Glutamatergic neuron (in vitro differentiated cells): ENCODE measurements around the gene FOXJ2. TPM values are rescaled to one million over a fixed set of nuclear protein-coding genes. Genes with fewer than 3 reads are reported as not detected.

Source experiments
- DNase-seq: peaks from one replicate; pipeline ENCODE4 v3.0.0; 2022
- H3K27ac Mint-ChIP-seq: one replicate; pipeline ENCODE4 v1.8.0; 2020; ENCODE audit warnings: mild to moderate bottlenecking, mixed read lengths, inconsistent platforms; ENCODE audit not compliant: unreplicated experiment
- H3K27me3 Mint-ChIP-seq: one replicate; pipeline ENCODE4 v1.8.0; 2020; ENCODE audit warnings: mild to moderate bottlenecking, moderate library complexity, mixed read lengths, inconsistent platforms; ENCODE audit not compliant: unreplicated experiment
- H3K36me3 Mint-ChIP-seq: one replicate; pipeline ENCODE4 v1.8.0; 2020; ENCODE audit warnings: mild to moderate bottlenecking, mixed read lengths, inconsistent platforms; ENCODE audit not compliant: unreplicated experiment
- H3K4me1 Mint-ChIP-seq: one replicate; pipeline ENCODE4 v1.8.0; 2020; ENCODE audit warnings: mild to moderate bottlenecking, low read depth, mixed read lengths, inconsistent platforms; ENCODE audit not compliant: unreplicated experiment
- H3K4me3 Mint-ChIP-seq: one replicate; pipeline ENCODE4 v1.8.0; 2020; ENCODE audit warnings: mild to moderate bottlenecking, mixed read lengths, inconsistent platforms; ENCODE audit not compliant: unreplicated experiment
- H3K9me3 Mint-ChIP-seq: one replicate; pipeline ENCODE4 v1.8.0; 2020; ENCODE audit warnings: mild to moderate bottlenecking, moderate library complexity, mixed read lengths, inconsistent platforms; ENCODE audit not compliant: unreplicated experiment
- total RNA-seq: library from RNA; stranded (reverse); fragmentation: NEBNext Ultra II Directional; extraction: Animal tissue kit (Norgen Biotek cat#: 25700); gene quantifications from one replicate; pipeline ENCODE4 v1.2.1, GENCODE V29; 2021; ENCODE audit not compliant: unreplicated experiment
- TF ChIP-seq, protein P1 (sequence below): fragments of 200-600 bp; sonication (generic); IDR thresholded peaks from one replicate; pipeline ENCODE4 v1.5.0; 2021; ENCODE audit not compliant: partially characterized antibody, unreplicated experiment

The FOXJ2 gene
- total RNA-seq, 1 donor from 2014 or later, result 8.3 TPM

DNA sequence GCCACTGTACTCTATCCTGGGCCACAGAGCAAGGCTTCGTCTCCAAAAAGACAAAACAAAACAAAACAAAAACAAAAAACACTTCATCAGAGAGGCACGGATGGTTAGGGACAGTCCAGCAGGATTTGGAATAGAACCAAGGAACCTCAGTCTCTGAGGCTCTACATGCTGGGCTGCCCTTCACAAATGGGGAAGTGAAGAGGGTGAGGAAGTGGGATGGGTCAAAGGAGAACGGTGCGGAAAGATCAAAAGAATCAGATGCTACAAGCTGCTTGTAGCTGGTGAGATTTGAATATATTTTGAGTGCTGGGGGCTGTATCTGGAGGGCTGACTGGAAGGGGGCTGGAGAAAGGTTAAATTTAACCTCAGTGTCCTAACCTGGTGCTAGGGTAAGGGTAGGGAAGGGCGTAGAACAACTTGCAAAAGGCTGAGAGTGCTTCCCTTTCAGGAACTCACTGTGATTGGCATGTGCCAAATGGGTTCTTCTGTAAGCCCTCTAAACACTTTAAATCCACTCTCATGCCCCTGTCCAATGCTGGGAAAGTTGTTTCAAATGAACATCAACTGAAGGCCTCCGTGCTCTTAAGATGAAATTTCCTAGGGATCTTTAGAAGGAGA is 4.6 kb downstream of the FOXJ2 start:
- no peak for DNase-seq
- no peak overlapping the region for H3K4me3 Mint-ChIP-seq
- no peaks in the 10 kb centered on the region for H3K9me3 Mint-ChIP-seq
- TF ChIP-seq, protein P1, sequence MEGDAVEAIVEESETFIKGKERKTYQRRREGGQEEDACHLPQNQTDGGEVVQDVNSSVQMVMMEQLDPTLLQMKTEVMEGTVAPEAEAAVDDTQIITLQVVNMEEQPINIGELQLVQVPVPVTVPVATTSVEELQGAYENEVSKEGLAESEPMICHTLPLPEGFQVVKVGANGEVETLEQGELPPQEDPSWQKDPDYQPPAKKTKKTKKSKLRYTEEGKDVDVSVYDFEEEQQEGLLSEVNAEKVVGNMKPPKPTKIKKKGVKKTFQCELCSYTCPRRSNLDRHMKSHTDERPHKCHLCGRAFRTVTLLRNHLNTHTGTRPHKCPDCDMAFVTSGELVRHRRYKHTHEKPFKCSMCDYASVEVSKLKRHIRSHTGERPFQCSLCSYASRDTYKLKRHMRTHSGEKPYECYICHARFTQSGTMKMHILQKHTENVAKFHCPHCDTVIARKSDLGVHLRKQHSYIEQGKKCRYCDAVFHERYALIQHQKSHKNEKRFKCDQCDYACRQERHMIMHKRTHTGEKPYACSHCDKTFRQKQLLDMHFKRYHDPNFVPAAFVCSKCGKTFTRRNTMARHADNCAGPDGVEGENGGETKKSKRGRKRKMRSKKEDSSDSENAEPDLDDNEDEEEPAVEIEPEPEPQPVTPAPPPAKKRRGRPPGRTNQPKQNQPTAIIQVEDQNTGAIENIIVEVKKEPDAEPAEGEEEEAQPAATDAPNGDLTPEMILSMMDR, result no peak
- peaks cover 2% of the 10 kb centered on the region for H3K27me3 Mint-ChIP-seq
- H3K36me3 Mint-ChIP-seq, result no peaks in the 10 kb centered on the region
- no peak overlapping the region for H3K27ac Mint-ChIP-seq
- H3K4me1 Mint-ChIP-seq, result peaks cover 19% of the 10 kb centered on the region

DNA sequence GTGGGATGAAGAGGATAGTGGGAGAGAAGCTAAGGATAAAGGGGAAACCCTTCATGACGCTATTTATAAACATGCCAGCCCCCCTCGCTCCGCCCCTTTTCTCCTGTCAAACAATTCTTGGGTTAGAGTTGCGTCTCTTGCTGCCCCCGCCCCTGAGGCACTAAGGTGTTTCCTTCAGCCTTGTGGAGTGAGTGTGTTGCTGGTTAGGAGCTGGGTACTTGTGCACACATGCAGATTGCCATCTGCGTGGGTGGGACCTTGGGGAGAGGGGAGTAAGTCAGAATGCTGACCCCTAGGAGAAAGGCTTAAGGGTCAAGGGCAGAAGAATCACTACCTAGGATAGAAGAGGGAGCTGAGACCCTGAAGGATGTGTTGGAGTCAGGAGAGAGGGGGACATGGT is 5.4 kb downstream of the FOXJ2 start:
- Mint-ChIP-seq H3K36me3 (no peaks in the 10 kb centered on the region), H3K27me3 (peaks cover 1% of the 10 kb centered on the region), H3K4me3 (peak overlapping the region; percentile 53), H3K9me3 (no peaks in the 10 kb centered on the region), H3K27ac (peak overlapping the region; percentile 8), H3K4me1 (peaks cover 19% of the 10 kb centered on the region)
- no peak for DNase-seq
- TF ChIP-seq, protein P1, result no peak

DNA sequence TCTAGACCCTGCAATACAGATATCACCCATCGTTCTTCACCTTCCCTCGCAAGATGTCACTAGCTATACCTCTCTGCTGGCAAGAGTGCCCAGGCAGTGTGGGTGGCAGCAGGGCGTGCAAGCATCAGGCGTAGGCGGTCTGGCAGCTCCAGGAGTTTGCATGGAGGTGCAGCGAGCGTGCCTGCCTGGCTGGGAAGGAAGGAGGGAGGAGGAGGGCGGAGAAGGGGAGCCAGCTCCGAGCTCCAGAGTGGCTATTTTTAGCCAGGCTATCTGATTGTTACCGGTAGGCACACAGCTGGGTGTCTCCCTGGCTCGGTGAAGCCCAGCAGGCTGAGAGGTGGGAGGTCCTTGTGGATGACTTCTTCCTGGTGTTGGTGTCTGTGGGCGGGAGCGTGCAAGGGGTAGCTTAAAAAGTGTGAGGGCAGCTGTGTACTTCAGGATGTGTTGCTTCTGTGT is 6.2 kb downstream of the FOXJ2 start:
- Mint-ChIP-seq H3K9me3 (no peaks in the 10 kb centered on the region), H3K36me3 (no peaks in the 10 kb centered on the region), H3K27ac (peak overlapping the region; percentile 14), H3K27me3 (peaks cover 1% of the 10 kb centered on the region), H3K4me3 (peak overlapping the region; percentile 53), H3K4me1 (peaks cover 18% of the 10 kb centered on the region)
- TF ChIP-seq, protein P1, result no peak
- DNase-seq, result peak; percentile 61

DNA sequence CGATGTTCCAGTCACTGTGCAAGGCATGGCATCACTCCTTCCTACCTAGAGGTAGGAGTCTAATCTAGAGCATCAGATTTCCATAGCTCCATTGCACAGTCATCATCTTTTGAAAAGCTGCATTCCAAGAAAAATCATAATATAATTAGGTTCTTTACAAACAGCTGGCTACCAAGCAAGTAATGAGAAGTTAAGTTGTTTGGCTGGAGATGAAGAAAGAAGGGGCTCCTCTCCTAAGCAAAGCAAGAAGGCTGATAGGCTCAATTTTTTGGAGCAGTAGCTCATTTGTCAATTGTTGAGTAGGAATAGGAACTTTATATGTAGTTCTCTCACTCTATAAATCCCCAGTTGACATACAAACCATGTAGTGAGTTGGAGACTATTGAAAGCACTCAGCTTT is 8.3 kb downstream of the FOXJ2 start:
- TF ChIP-seq, protein P1, result no peak

More for the DNA sequence above, 8.3 kb downstream of the FOXJ2 start:
- Mint-ChIP-seq H3K27me3 (peaks cover 1% of the 10 kb centered on the region), H3K9me3 (peaks cover 1% of the 10 kb centered on the region), H3K27ac (no peak overlapping the region), H3K4me3 (no peak overlapping the region), H3K4me1 (peaks cover 11% of the 10 kb centered on the region), H3K36me3 (no peaks in the 10 kb centered on the region)
- DNase-seq, result no peak
